Activated T-cell treated with anti-CD3 and anti-CD28 coated beads, Interleukin-2, amount 50 U/mL, for 24 hours (primary cell): Measurements from ENCODE around the gene PPP1R13L.

Experiments used
- DNase-seq: peaks from one replicate; pipeline ENCODE4 v3.0.0-alpha.2; 2020
- H3K27ac Mint-ChIP-seq: 2 replicates; pipeline ENCODE4 v1.8.0; 2020; ENCODE audit warnings: mild to moderate bottlenecking, mixed read lengths
- H3K27me3 Mint-ChIP-seq: 2 replicates; pipeline ENCODE4 v1.8.0; 2020; ENCODE audit warnings: mixed read lengths
- H3K36me3 Mint-ChIP-seq: 2 replicates; pipeline ENCODE4 v1.8.0; 2020; ENCODE audit warnings: low read depth, mixed read lengths
- H3K4me1 Mint-ChIP-seq: 2 replicates; pipeline ENCODE4 v1.8.0; 2020; ENCODE audit warnings: low read depth, mixed read lengths
- H3K4me3 Mint-ChIP-seq: 2 replicates; pipeline ENCODE4 v1.8.0; 2020; ENCODE audit warnings: mild to moderate bottlenecking, moderate library complexity, mixed read lengths
- H3K9me3 Mint-ChIP-seq: 2 replicates; pipeline ENCODE4 v1.8.0; 2020; ENCODE audit warnings: mixed read lengths

The PPP1R13L gene

GRCh38 chr19:45404557-45405434 lies at the start of gene PPP1R13L:
Gene PPP1R13L (minus strand): TSS chr19:45405069. CDS start chr19:45398318, 6,751 bp downstream.
- H3K27ac Mint-ChIP-seq = peak within 1 kb of the TSS; percentile 95
- H3K4me1 Mint-ChIP-seq = peaks cover 56% of the 10 kb centered on the region
- DNase-seq = peak; percentile 71

GRCh38 chr19:45451850-45452387 lies 47.0 kb upstream of the PPP1R13L start:
- no peaks in the 10 kb centered on the region for H3K9me3 Mint-ChIP-seq
- peak overlapping the region; percentile 80 for H3K4me3 Mint-ChIP-seq
- peak overlapping the region; percentile 91 for H3K27ac Mint-ChIP-seq
- peaks cover 6% of the 10 kb centered on the region for H3K36me3 Mint-ChIP-seq
- no peaks in the 10 kb centered on the region for H3K27me3 Mint-ChIP-seq
- DNase-seq = no peak
- H3K4me1 Mint-ChIP-seq = peaks cover 48% of the 10 kb centered on the region

More at GRCh38 chr19:45404557-45405434, at the start of gene PPP1R13L:
- H3K9me3 Mint-ChIP-seq = no peaks in the 10 kb centered on the region
- peaks cover 33% of the 10 kb centered on the region for H3K36me3 Mint-ChIP-seq
- H3K4me3 Mint-ChIP-seq = peak within 1 kb of the TSS; percentile 96
- peaks cover 45% of the 10 kb centered on the region for H3K27me3 Mint-ChIP-seq

DNA sequence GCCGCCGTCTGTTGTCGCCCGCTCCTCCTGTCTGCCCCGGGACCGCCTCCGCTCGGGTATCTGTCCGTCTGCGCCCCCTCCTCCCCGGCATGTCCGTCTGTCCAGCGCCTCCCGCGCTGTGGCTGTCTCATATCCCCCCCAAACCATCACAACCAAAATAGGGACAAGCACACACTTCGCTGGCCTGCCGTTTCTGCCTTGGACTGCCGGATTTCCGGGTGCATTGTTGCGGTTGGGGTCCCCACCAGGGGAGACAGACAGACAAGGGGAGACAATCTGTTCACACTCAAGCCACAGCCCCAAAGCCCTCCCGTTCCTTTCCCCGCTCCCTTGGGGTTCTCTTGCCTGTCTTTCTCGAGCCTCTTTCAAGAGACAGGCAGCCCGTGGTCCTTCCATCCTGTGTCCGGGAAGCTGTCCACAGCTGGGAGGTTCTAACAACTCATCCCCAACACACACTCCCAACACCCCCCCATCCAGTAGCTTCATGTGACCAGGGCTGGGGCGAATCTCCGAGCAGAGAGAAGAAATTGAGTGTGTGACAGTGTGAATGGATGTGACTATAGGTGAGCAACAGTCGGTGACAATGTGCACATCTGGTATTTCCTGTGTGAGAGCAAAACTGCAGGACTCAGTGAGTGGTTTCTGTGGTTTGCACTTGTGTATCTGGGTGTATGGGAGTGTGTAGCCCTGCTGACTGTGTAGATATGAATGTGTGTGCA lies 46.4 kb upstream of the PPP1R13L start:
- Mint-ChIP-seq H3K4me1 (peaks cover 47% of the 10 kb centered on the region), H3K4me3 (peak overlapping the region; percentile 80), H3K9me3 (no peaks in the 10 kb centered on the region), H3K36me3 (peaks cover 6% of the 10 kb centered on the region), H3K27me3 (no peaks in the 10 kb centered on the region), H3K27ac (peak overlapping the region; percentile 91)
- DNase-seq = peak; percentile 65

GRCh38 chr19:45450012-45450333 lies 45.1 kb upstream of the PPP1R13L start:
- Mint-ChIP-seq H3K27ac (peak overlapping the region; percentile 98), H3K9me3 (no peaks in the 10 kb centered on the region), H3K4me1 (peaks cover 45% of the 10 kb centered on the region), H3K36me3 (peaks cover 6% of the 10 kb centered on the region), H3K4me3 (peak overlapping the region; percentile 95), H3K27me3 (no peaks in the 10 kb centered on the region)
- no peak for DNase-seq

GRCh38 chr19:45448887-45449299 lies 44.0 kb upstream of the PPP1R13L start:
- DNase-seq = no peak
- Mint-ChIP-seq H3K27ac (peak overlapping the region; percentile 81), H3K4me3 (peak overlapping the region; percentile 64), H3K9me3 (no peaks in the 10 kb centered on the region), H3K36me3 (peaks cover 6% of the 10 kb centered on the region), H3K27me3 (no peaks in the 10 kb centered on the region), H3K4me1 (peaks cover 53% of the 10 kb centered on the region)

- DNase-seq = no peak
- Mint-ChIP-seq H3K4me1 (peaks cover 56% of the 10 kb centered on the region), H3K9me3 (no peaks in the 10 kb centered on the region), H3K4me3 (no peak overlapping the region), H3K36me3 (peaks cover 6% of the 10 kb centered on the region), H3K27ac (no peak overlapping the region), H3K27me3 (no peaks in the 10 kb centered on the region)
These were observed 43.5 kb upstream of the PPP1R13L start for GRCh38 chr19:45448425-45448756.

GRCh38 chr19:45446944-45447343 lies 42.1 kb upstream of the PPP1R13L start:
- H3K27ac Mint-ChIP-seq = no peak overlapping the region
- no peaks in the 10 kb centered on the region for H3K9me3 Mint-ChIP-seq
- H3K4me1 Mint-ChIP-seq = peaks cover 64% of the 10 kb centered on the region
- H3K27me3 Mint-ChIP-seq = no peaks in the 10 kb centered on the region
- no peak for DNase-seq
- H3K36me3 Mint-ChIP-seq = peaks cover 6% of the 10 kb centered on the region
- H3K4me3 Mint-ChIP-seq = no peak overlapping the region

- H3K9me3 Mint-ChIP-seq = no peaks in the 10 kb centered on the region
- H3K4me1 Mint-ChIP-seq = peaks cover 57% of the 10 kb centered on the region
- H3K36me3 Mint-ChIP-seq = peaks cover 6% of the 10 kb centered on the region
- peak overlapping the region; percentile 33 for H3K27ac Mint-ChIP-seq
- no peak overlapping the region for H3K4me3 Mint-ChIP-seq
- no peaks in the 10 kb centered on the region for H3K27me3 Mint-ChIP-seq
- no peak for DNase-seq
These were observed 41.4 kb upstream of the PPP1R13L start for GRCh38 chr19:45446295-45446694.

- Mint-ChIP-seq H3K4me3 (peak overlapping the region; percentile 65), H3K9me3 (no peaks in the 10 kb centered on the region), H3K4me1 (peaks cover 60% of the 10 kb centered on the region), H3K27me3 (no peaks in the 10 kb centered on the region), H3K27ac (peak overlapping the region; percentile 55), H3K36me3 (peaks cover 2% of the 10 kb centered on the region)
- no peak for DNase-seq
These were observed 40.3 kb upstream of the PPP1R13L start for GRCh38 chr19:45445139-45445538.

GRCh38 chr19:45444318-45445041 lies 39.6 kb upstream of the PPP1R13L start:
- peak; percentile 81 for DNase-seq
- peak overlapping the region; percentile 55 for H3K27ac Mint-ChIP-seq
- no peaks in the 10 kb centered on the region for H3K9me3 Mint-ChIP-seq
- no peaks in the 10 kb centered on the region for H3K36me3 Mint-ChIP-seq
- peaks cover 55% of the 10 kb centered on the region for H3K4me1 Mint-ChIP-seq
- H3K4me3 Mint-ChIP-seq = peak overlapping the region; percentile 65
- H3K27me3 Mint-ChIP-seq = no peaks in the 10 kb centered on the region

- H3K4me1 Mint-ChIP-seq = peaks cover 50% of the 10 kb centered on the region
These were observed 38.8 kb upstream of the PPP1R13L start for GRCh38 chr19:45443462-45444317.

DNA sequence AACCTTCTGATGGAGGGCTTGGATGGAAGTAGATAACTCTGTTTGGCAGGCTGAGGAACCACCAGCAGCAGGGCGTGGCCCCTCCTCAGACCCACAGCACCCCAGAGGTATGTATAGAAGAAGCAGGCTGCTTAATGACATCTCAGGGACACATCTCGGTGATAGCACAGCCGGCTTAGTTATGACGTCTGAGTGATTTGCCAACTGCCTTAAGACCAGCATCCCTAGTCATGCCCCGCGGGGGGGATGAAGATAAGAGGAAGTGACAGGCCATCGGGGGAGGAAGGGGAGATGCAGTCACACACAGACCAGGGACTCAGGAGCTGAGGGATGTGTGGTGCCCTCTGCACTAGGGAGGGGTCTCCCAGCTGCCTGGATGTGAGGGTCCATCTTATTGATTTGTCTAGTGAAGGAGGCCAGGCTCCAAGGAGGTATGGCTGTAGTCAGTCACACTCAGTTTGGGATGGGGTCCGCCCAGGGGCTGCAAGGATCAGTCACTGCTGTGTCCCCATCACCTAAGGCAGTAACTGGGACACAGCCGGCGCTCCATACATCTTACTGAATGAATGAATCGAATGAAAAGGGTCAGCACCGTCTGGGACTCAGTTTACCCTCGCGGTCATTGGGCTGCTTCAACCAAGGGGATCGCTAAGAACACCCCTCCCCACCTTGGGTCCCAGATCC lies 38.1 kb upstream of the PPP1R13L start:
- peak; percentile 57 for DNase-seq
- Mint-ChIP-seq H3K4me1 (peaks cover 46% of the 10 kb centered on the region), H3K4me3 (peak overlapping the region; percentile 76), H3K9me3 (no peaks in the 10 kb centered on the region), H3K27ac (peak overlapping the region; percentile 31), H3K27me3 (no peaks in the 10 kb centered on the region), H3K36me3 (no peaks in the 10 kb centered on the region)

More at GRCh38 chr19:45443462-45444317, 38.8 kb upstream of the PPP1R13L start:
- Mint-ChIP-seq H3K4me3 (peak overlapping the region; percentile 76), H3K36me3 (no peaks in the 10 kb centered on the region), H3K9me3 (no peaks in the 10 kb centered on the region), H3K27ac (peak overlapping the region; percentile 86), H3K27me3 (no peaks in the 10 kb centered on the region)
- DNase-seq = peak; percentile 74

- peaks cover 46% of the 10 kb centered on the region for H3K4me1 Mint-ChIP-seq
- H3K27me3 Mint-ChIP-seq = no peaks in the 10 kb centered on the region
- no peaks in the 10 kb centered on the region for H3K36me3 Mint-ChIP-seq
- peak overlapping the region; percentile 31 for H3K27ac Mint-ChIP-seq
- H3K4me3 Mint-ChIP-seq = peak overlapping the region; percentile 76
- DNase-seq = no peak
- no peaks in the 10 kb centered on the region for H3K9me3 Mint-ChIP-seq
These were observed 37.5 kb upstream of the PPP1R13L start for GRCh38 chr19:45442408-45442777.
